HEK293 (cell line): Measurements from ENCODE around the gene AADACL3.

Experiments
- CTCF ChIA-PET: fragments of 350-600 bp; formaldehyde crosslinking; extraction: SDS; loops from one replicate; lab custom pipeline; 2021; ENCODE audit warnings: antibody characterized with exemption; lab: Yijun Ruan, JAX
- POLR2A ChIA-PET: fragments of 300-600 bp; formaldehyde crosslinking; extraction: SDS; loops from one replicate; lab custom pipeline; 2020; ENCODE audit warnings: antibody characterized with exemption, inconsistent platforms; lab: Yijun Ruan, JAX
- H3K27ac ChIP-seq: fragments of 200-500 bp; sonication (Bioruptor generic); 2 replicates; pipeline ENCODE4 v1.5.1; 2014; ENCODE audit warnings: low read depth, low read length, control low read depth, inconsistent platforms; ENCODE audit errors: extremely low read depth
- H3K36me3 ChIP-seq, 2 experiments: fragments of 200-500 bp in 1 of 2; sonication (Bioruptor generic) in 1 of 2; 1 replicate in 1 of 2; 2 replicates in 1 of 2; pipeline ENCODE4 v1.5.1; 2014 to 2017; ENCODE audit warnings: inconsistent platforms in 2 of 2, low read length in 2 of 2; ENCODE audit not compliant: control insufficient read depth in 2 of 2, insufficient read depth in 1 of 2
- H3K4me1 ChIP-seq: fragments of 200-500 bp; sonication (Bioruptor generic); 2 replicates; pipeline ENCODE4 v1.5.1; 2014; ENCODE audit warnings: mild to moderate bottlenecking, low read length, inconsistent platforms; ENCODE audit not compliant: control insufficient read depth, insufficient read depth
- H3K4me3 ChIP-seq: 2 replicates; pipeline ENCODE4 v1.5.1; 2011; ENCODE audit warnings: low read depth, mild to moderate bottlenecking, control low read depth, low read length, moderate library complexity
- H3K9me3 ChIP-seq: fragments of 200-500 bp; sonication (Bioruptor generic); 2 replicates; pipeline ENCODE4 v1.5.1; 2014; ENCODE audit warnings: low read depth, low read length, inconsistent platforms; ENCODE audit not compliant: control insufficient read depth, insufficient read depth
- EGR2 ChIP-seq: fragments of 450-650 bp; formaldehyde crosslinking; IDR thresholded peaks from 2 replicates; pipeline ENCODE4 v1.5.1; 2016; ENCODE audit warnings: low read depth, missing biosample characterization, missing genetic modification characterization
- GLI4 ChIP-seq: fragments of 450-650 bp; formaldehyde crosslinking; IDR thresholded peaks from 2 replicates; pipeline ENCODE4 v1.5.1; 2016; ENCODE audit warnings: missing biosample characterization, missing genetic modification characterization
- KLF7 ChIP-seq: fragments of 450-650 bp; formaldehyde crosslinking; IDR thresholded peaks from 2 replicates; pipeline ENCODE4 v1.5.1; 2016; ENCODE audit warnings: missing biosample characterization, missing genetic modification characterization, borderline replicate concordance
- KLF8 ChIP-seq: fragments of 450-650 bp; formaldehyde crosslinking; IDR thresholded peaks from 2 replicates; pipeline ENCODE4 v1.5.1; 2016; ENCODE audit warnings: missing biosample characterization, missing genetic modification characterization
- PRDM10 ChIP-seq: fragments of 450-650 bp; formaldehyde crosslinking; IDR thresholded peaks from 2 replicates; pipeline ENCODE4 v1.5.1; 2016; ENCODE audit warnings: missing biosample characterization, missing genetic modification characterization
- RBAK ChIP-seq: fragments of 450-650 bp; formaldehyde crosslinking; IDR thresholded peaks from 2 replicates; pipeline ENCODE4 v1.5.1; 2016; ENCODE audit warnings: missing biosample characterization, missing genetic modification characterization
- ZBTB17 ChIP-seq: fragments of 450-650 bp; formaldehyde crosslinking; IDR thresholded peaks from 2 replicates; pipeline ENCODE4 v1.5.1; 2016; ENCODE audit warnings: missing biosample characterization, missing genetic modification characterization
- ZBTB49 ChIP-seq: fragments of 450-650 bp; formaldehyde crosslinking; IDR thresholded peaks from 2 replicates; pipeline ENCODE4 v1.5.1; 2016; ENCODE audit warnings: missing biosample characterization, missing genetic modification characterization, low read depth
- ZBTB6 ChIP-seq: fragments of 450-650 bp; formaldehyde crosslinking; IDR thresholded peaks from 2 replicates; pipeline ENCODE4 v1.5.1; 2017; ENCODE audit warnings: missing biosample characterization, missing genetic modification characterization
- ZBTB7A ChIP-seq: fragments of 450-650 bp; formaldehyde crosslinking; IDR thresholded peaks from 2 replicates; pipeline ENCODE4 v1.5.1; 2016; ENCODE audit warnings: low read depth, missing biosample characterization, missing genetic modification characterization
- ZIC2 ChIP-seq: fragments of 450-650 bp; formaldehyde crosslinking; IDR thresholded peaks from 2 replicates; pipeline ENCODE4 v1.5.1; 2016; ENCODE audit warnings: missing biosample characterization, missing genetic modification characterization
- ZNF221 ChIP-seq: fragments of 450-650 bp; formaldehyde crosslinking; IDR thresholded peaks from 2 replicates; pipeline ENCODE4 v1.5.1; 2017; ENCODE audit warnings: missing biosample characterization, missing genetic modification characterization, borderline replicate concordance
- ZNF335 ChIP-seq: fragments of 450-650 bp; formaldehyde crosslinking; conservative IDR thresholded peaks from 2 replicates; pipeline ENCODE4 v1.5.1; 2016; ENCODE audit warnings: missing biosample characterization, missing genetic modification characterization
- ZNF354C ChIP-seq: fragments of 450-650 bp; formaldehyde crosslinking; IDR thresholded peaks from 2 replicates; pipeline ENCODE4 v1.5.1; 2016; ENCODE audit warnings: missing biosample characterization, missing genetic modification characterization, low read depth, borderline replicate concordance
- ZNF501 ChIP-seq: fragments of 450-650 bp; formaldehyde crosslinking; IDR thresholded peaks from 2 replicates; pipeline ENCODE4 v1.5.1; 2016; ENCODE audit warnings: missing biosample characterization, missing genetic modification characterization
- ZNF544 ChIP-seq: fragments of 450-650 bp; formaldehyde crosslinking; IDR thresholded peaks from 2 replicates; pipeline ENCODE4 v1.5.0; 2017; ENCODE audit warnings: missing biosample characterization, missing genetic modification characterization
- ZNF561 ChIP-seq: fragments of 450-650 bp; IDR thresholded peaks from 2 replicates; pipeline ENCODE4 v1.5.1; 2018; ENCODE audit warnings: missing biosample characterization, missing genetic modification characterization, borderline replicate concordance
- ZNF76 ChIP-seq: fragments of 450-650 bp; formaldehyde crosslinking; IDR thresholded peaks from 2 replicates; pipeline ENCODE4; 2016; ENCODE audit warnings: low read depth, missing biosample characterization, missing genetic modification characterization, borderline replicate concordance
- ZXDB ChIP-seq: fragments of 450-650 bp; formaldehyde crosslinking; IDR thresholded peaks from 2 replicates; pipeline ENCODE4 v1.5.1; 2016; ENCODE audit warnings: missing biosample characterization, missing genetic modification characterization

AADACL3 gene

DNA sequence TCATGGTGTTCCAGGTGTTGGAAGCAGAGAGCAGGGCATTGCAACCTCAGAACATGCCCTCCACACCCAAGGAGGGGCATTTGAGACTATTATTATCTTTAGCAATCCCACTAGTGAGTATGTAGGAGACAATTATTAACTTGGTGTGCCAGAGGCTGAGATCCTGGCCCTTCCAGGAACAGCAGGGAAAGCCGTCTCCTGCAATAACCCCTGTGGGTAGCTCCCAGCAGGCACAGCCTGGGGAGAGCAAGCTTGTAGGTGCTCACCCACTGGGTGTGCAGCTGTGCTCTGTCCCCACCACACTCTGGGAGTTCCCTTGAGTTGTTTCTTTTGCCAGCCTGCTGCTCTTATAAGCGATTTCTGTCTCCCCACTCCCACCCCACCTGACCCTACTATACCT is 40.4 kb downstream of the AADACL3 start:
- H3K4me3 ChIP-seq: no peak overlapping the region
- TF ChIP-seq ZIC2 (tag by site-specific recombination): peak; percentile 87
- TF ChIP-seq ZNF335 (tag by site-specific recombination): no peak
- TF ChIP-seq, all 188 proteins: peak for 1
- ChIA-PET CTCF (no interaction called here), POLR2A (no interaction called here)
- Histone ChIP-seq H3K9me3 (no peaks in the 10 kb centered on the region), H3K27ac (no peak overlapping the region), H3K36me3 (no peaks in the 10 kb centered on the region), H3K4me1 (no peaks in the 10 kb centered on the region)

DNA sequence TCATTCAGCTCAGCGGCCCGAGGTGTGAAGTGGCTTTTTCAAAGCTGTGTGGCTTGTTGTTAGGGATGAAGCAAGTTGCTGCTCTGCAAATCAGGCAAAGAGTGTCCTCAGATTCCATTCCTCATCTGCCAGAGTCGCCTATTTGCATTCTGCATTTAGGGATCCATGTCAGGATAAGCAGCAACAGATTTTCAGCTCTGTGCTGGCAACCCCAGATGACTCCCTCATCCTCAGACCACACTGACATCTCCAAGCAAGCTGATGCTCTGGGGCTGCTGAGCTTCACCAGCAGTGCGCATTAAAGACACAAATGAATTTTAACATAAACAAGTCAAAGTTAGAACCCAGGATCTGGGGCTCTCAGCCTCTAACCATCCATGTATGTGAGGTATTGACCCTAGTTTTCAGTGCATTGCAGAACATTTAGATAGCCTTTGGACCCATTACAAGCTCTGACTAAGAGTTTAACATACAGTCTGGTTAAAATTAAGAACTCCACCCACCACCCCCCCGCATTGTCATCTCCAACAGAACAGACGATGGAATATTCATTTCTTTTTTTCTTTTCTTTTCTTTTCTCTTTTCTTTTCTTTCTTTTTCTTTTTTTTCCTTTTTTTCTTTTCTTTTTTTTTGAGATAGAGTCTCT is 41.0 kb downstream of the AADACL3 start:
- ChIA-PET CTCF (interaction anchor here (0.5 to 0.8 kb wide), 4 partner anchors 98 to 1442 kb away, joined by 3 to 7 read pairs (median 4); no protein-coding TSS in a partner anchor), POLR2A (no interaction called here)
- no peaks in the 10 kb centered on the region for H3K9me3 ChIP-seq
- H3K4me1 ChIP-seq: no peaks in the 10 kb centered on the region
- TF ChIP-seq ZNF76 (tag by site-specific recombination): no peak
- TF ChIP-seq RBAK (tag by site-specific recombination): no peak
- no peak for TF ChIP-seq ZBTB6
- no peak for TF ChIP-seq ZBTB7A (tag by site-specific recombination)
- H3K27ac ChIP-seq: no peak overlapping the region
- no peaks in the 10 kb centered on the region for H3K36me3 ChIP-seq
- no peak overlapping the region for H3K4me3 ChIP-seq

DNA sequence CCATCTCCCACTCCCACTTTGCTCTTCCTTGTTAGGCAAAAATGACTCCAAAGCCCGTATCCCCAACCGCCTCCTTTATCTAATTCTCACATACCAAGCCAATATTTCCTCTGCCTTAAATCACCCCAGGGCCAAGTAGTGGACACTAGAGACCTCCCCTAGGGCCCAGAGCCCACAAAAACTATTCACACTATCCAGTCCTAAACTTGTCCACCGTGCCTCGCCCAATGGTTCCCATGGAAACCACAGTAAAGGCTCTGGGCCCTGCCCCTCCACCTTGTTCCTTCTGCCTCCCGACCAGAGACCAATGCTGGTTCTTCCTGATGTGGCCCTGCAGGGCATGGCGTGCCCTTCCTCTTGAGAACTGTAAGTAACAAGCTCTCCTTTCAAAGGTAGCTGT is 41.9 kb downstream of the AADACL3 start:
- TF ChIP-seq KLF8 (tag by site-specific recombination) (no peak), ZXDB (tag by site-specific recombination) (no peak), ZNF501 (no peak), EGR2 (tag by site-specific recombination) (no peak), ZNF221 (tag by site-specific recombination) (no peak), ZBTB17 (tag by site-specific recombination) (no peak), ZNF544 (tag by site-specific recombination) (no peak), ZBTB49 (tag by site-specific recombination) (no peak), KLF7 (tag by site-specific recombination) (no peak), ZIC2 (tag by site-specific recombination) (no peak), ZNF561 (tag by site-specific recombination) (no peak), PRDM10 (tag by site-specific recombination) (no peak), ZNF354C (tag by site-specific recombination) (no peak), GLI4 (tag by site-specific recombination) (no peak)
- Histone ChIP-seq H3K4me3 (no peak overlapping the region), H3K36me3 (no peaks in the 10 kb centered on the region), H3K4me1 (no peaks in the 10 kb centered on the region), H3K9me3 (no peaks in the 10 kb centered on the region), H3K27ac (no peak overlapping the region)
- ChIA-PET POLR2A (no interaction called here), CTCF (interaction anchor here (0.7 to 0.8 kb wide), 2 partner anchors 99 to 1441 kb away, joined by 3 to 7 read pairs; no protein-coding TSS in a partner anchor)
